GM19238 (cell line): ENCODE results near the gene PCSK1.

Experiments
- DNase-seq: peaks from one replicate; pipeline ENCODE4 v3.0.0; 2011; ENCODE audit warnings: low spot score; ENCODE audit not compliant: insufficient read length

Gene PCSK1

GRCh38 chr5:96433066-96433447 is at the start of gene PCSK1:
TSS of gene PCSK1 (minus strand) at chr5:96433248. CDS start at chr5:96433042, 206 bp downstream.
- DNase-seq: no peak

GRCh38 chr5:96481867-96482266 is 48.8 kb upstream of the PCSK1 start:
- no peak for DNase-seq

GRCh38 chr5:96481009-96481786 is 48.1 kb upstream of the PCSK1 start:
- no peak for DNase-seq

- DNase-seq: no peak
Measured at GRCh38 chr5:96478983-96479382, 45.9 kb upstream of the PCSK1 start.

- DNase-seq: no peak
Measured at GRCh38 chr5:96476654-96477053, 43.6 kb upstream of the PCSK1 start.

- no peak for DNase-seq
Measured at GRCh38 chr5:96474073-96474472, 41.0 kb upstream of the PCSK1 start.

GRCh38 chr5:96473155-96473554 is 40.1 kb upstream of the PCSK1 start:
- DNase-seq: no peak

GRCh38 chr5:96470785-96471184 is 37.7 kb upstream of the PCSK1 start:
- DNase-seq: no peak

- DNase-seq: no peak
Measured at GRCh38 chr5:96468956-96469355, 35.9 kb upstream of the PCSK1 start.

- no peak for DNase-seq
Measured at GRCh38 chr5:96463091-96463490, 30.0 kb upstream of the PCSK1 start.

GRCh38 chr5:96459313-96460121 is 26.5 kb upstream of the PCSK1 start:
- DNase-seq: no peak

GRCh38 chr5:96458176-96458575 is 25.1 kb upstream of the PCSK1 start:
- no peak for DNase-seq

- no peak for DNase-seq
Measured at GRCh38 chr5:96455789-96456188, 22.7 kb upstream of the PCSK1 start.

GRCh38 chr5:96453394-96453793 is 20.3 kb upstream of the PCSK1 start:
- DNase-seq: no peak

GRCh38 chr5:96447949-96448348 is 14.9 kb upstream of the PCSK1 start:
- DNase-seq: no peak

GRCh38 chr5:96440185-96440538 is 7.1 kb upstream of the PCSK1 start:
- no peak for DNase-seq

- DNase-seq: peak; percentile 28
Measured at GRCh38 chr5:96439477-96440184, 6.6 kb upstream of the PCSK1 start.

GRCh38 chr5:96434201-96434645 is 1.2 kb upstream of the PCSK1 start:
- DNase-seq: no peak

- no peak for DNase-seq
Measured at GRCh38 chr5:96432216-96433065, 607 bp downstream of the PCSK1 start.

- DNase-seq: no peak
Measured at GRCh38 chr5:96431376-96432187, 1.5 kb downstream of the PCSK1 start.
